ENCODE results near the gene ANO1. TPM values are rescaled to one million over a fixed set of nuclear protein-coding genes. Genes with fewer than 3 reads are reported as not detected.
A peak's percentile ranks its signal among the peaks of the same experiment; 100 is the strongest.
"Not testable (repeated sequence)": the region's sequence is repeated elsewhere in the genome, so short reads cannot be mapped to it uniquely, and the experiment has no call there.

ANO1 gene
- total and polyA plus RNA-seq, 12 donors = 0.67 to 6.7 (median 2.2) TPM

GRCh38 chr11:70200212-70200844 lies 122.2 kb downstream of the ANO1 start:
- no peaks in the 10 kb centered on the region for H3K36me3 ChIP-seq (replicated peaks in 1 of 2)
- no peak for DNase-seq
- peaks cover 9 to 19% of the 10 kb centered on the region in 2 donors for H3K4me1 ChIP-seq (replicated peaks in 1 of 2)
- no peaks in the 10 kb centered on the region for H3K27me3 ChIP-seq
- no peak overlapping the region for H3K4me3 ChIP-seq
- H3K9me3 ChIP-seq (replicated peaks in 1 of 3) = no peaks in the 10 kb centered on the region
- 63 to 82% (median 70%) methylated on average over 10 of the region's 10 CpGs for WGBS, 4 donors
- no peak overlapping the region for H3K27ac ChIP-seq
- no peak for TF ChIP-seq CTCF (IDR thresholded peaks at IDR 0.05)
- no peak for TF ChIP-seq POLR2A (IDR thresholded peaks at IDR 0.05)
- intact Hi-C loops (cut with DNase I) = no loop called here

GRCh38 chr11:70201047-70201446 lies 122.9 kb downstream of the ANO1 start:
- intact Hi-C loops (cut with DNase I); H3K36me3 ChIP-seq (replicated peaks in 1 of 2); DNase-seq; H3K9me3 ChIP-seq (replicated peaks in 1 of 3); H3K4me3 ChIP-seq; H3K27ac ChIP-seq; H3K27me3 ChIP-seq: not testable (repeated sequence)
- peaks cover 9 to 22% of the 10 kb centered on the region in 2 donors for H3K4me1 ChIP-seq (replicated peaks in 1 of 2)
- WGBS, 4 donors = 79 to 90% (median 87%) methylated on average over 3 of the region's 3 CpGs

GRCh38 chr11:70201882-70202861 lies 124.1 kb downstream of the ANO1 start:
- DNase-seq = no peak

More at GRCh38 chr11:70201882-70202861, 124.1 kb downstream of the ANO1 start:
- 65 to 69% (median 66%) methylated on average over 29 of the region's 29 CpGs for WGBS, 4 donors
- intact Hi-C loops (cut with DNase I) = no loop called here
- no peak for TF ChIP-seq POLR2A (IDR thresholded peaks at IDR 0.05)
- no peak for TF ChIP-seq CTCF (IDR thresholded peaks at IDR 0.05)
- Histone ChIP-seq H3K9me3 (replicated peaks in 1 of 3) (no peaks in the 10 kb centered on the region), H3K27me3 (no peaks in the 10 kb centered on the region), H3K4me1 (replicated peaks in 1 of 2) (peaks cover 12 to 25% of the 10 kb centered on the region in 2 donors), H3K36me3 (replicated peaks in 1 of 2) (peaks cover 0 to 16% of the 10 kb centered on the region in 2 donors), H3K4me3 (peak overlapping the region in 3 of 4 donors; percentile 66 to 100 (median 84)), H3K27ac (peak overlapping the region in 2 of 5 donors; percentile 75 to 95)
